AG10803 (cell line): ENCODE results near the gene EPAS1.

Source experiments
- DNase-seq: peaks from one replicate; pipeline ENCODE4 v3.0.0; 2010; ENCODE audit warnings: low read depth
- H3K4me3 ChIP-seq: 2 replicates; pipeline ENCODE4 v1.5.1; 2011; ENCODE audit warnings: mild to moderate bottlenecking, low read length, control low read depth
- TF ChIP-seq, protein P1 (sequence below): conservative IDR thresholded peaks from 2 replicates; pipeline ENCODE4 v1.5.1; 2011; ENCODE audit warnings: mild to moderate bottlenecking, low read length, control low read depth, inconsistent platforms

Gene EPAS1

GRCh38 chr2:46306330-46306751 is 9.1 kb downstream of the EPAS1 start:
- peak; percentile 54 for DNase-seq
- H3K4me3 ChIP-seq = no peak overlapping the region
- TF ChIP-seq, protein P1, sequence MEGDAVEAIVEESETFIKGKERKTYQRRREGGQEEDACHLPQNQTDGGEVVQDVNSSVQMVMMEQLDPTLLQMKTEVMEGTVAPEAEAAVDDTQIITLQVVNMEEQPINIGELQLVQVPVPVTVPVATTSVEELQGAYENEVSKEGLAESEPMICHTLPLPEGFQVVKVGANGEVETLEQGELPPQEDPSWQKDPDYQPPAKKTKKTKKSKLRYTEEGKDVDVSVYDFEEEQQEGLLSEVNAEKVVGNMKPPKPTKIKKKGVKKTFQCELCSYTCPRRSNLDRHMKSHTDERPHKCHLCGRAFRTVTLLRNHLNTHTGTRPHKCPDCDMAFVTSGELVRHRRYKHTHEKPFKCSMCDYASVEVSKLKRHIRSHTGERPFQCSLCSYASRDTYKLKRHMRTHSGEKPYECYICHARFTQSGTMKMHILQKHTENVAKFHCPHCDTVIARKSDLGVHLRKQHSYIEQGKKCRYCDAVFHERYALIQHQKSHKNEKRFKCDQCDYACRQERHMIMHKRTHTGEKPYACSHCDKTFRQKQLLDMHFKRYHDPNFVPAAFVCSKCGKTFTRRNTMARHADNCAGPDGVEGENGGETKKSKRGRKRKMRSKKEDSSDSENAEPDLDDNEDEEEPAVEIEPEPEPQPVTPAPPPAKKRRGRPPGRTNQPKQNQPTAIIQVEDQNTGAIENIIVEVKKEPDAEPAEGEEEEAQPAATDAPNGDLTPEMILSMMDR = no peak

GRCh38 chr2:46306988-46307655 is 9.9 kb downstream of the EPAS1 start:
- DNase-seq = no peak
- TF ChIP-seq, protein P1 = no peak
- no peak overlapping the region for H3K4me3 ChIP-seq

DNA sequence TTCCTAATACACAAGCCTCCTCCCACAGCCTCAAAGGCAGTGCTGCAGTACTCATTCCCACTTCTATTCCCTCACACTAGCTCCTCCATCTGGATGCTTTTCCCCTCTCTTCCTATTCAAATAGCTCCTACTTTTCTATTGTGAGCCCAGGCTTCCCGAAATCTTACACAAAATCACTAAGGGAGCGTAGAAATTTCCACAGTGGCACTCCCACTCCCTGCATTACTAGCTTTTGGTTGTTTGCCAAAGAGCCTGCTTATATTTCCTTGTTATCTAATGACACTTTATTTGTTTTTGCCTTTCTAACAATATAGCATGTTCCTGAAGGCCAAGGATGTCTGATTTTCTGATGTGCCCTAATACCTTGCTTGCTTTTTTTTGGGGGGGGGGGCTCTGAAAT is 10.9 kb downstream of the EPAS1 start:
- no peak overlapping the region for H3K4me3 ChIP-seq
- DNase-seq = no peak

GRCh38 chr2:46308629-46309028 is 11.4 kb downstream of the EPAS1 start:
- DNase-seq = no peak
- H3K4me3 ChIP-seq = no peak overlapping the region
- TF ChIP-seq, protein P1 = no peak

More for the DNA sequence above, 10.9 kb downstream of the EPAS1 start:
- TF ChIP-seq, protein P1 = no peak

DNA sequence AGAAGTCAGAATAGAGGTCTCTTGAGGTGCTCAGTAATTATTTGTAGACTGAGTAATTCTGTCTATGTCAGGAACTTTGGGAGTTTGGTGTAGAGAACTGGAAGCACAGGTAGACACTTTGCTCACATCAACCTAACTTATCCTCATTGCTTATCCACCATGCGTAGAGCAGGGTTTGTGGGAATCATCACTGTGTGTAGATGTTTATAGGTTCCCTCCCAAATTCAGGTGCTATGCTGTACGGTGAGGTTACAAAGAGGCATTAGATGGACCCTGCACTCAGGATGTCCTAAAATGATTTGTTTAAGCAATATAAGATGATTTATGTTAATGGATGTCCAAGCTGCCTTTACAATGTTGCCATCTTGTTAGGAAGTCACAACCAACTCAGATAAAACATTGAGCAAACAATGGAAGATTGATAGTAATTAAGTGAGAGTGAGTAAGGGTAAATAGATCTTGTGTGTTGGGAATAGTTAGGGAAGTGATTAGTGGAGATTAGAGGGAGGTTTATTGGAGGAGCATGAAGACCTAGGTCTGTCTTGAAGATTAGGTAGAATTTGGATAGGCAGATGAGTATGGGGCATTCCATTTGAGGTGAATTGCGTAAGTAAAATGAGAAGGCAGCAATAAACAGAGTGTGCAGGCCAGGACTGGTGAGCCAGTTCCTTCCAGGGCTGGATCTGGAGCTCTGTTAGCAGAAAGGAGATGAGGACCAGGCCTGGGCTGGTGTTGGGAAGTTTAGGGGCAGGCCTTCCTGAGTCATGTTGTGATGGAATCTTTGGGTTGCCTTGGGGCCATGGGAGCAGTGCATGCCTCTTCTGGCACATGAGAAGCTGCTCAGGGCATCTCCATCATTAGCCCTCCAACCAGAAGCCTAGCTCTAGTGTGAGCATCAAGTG is 12.1 kb downstream of the EPAS1 start:
- H3K4me3 ChIP-seq = no peak overlapping the region
- TF ChIP-seq, protein P1 = no peak
- DNase-seq = peak; percentile 75

DNA sequence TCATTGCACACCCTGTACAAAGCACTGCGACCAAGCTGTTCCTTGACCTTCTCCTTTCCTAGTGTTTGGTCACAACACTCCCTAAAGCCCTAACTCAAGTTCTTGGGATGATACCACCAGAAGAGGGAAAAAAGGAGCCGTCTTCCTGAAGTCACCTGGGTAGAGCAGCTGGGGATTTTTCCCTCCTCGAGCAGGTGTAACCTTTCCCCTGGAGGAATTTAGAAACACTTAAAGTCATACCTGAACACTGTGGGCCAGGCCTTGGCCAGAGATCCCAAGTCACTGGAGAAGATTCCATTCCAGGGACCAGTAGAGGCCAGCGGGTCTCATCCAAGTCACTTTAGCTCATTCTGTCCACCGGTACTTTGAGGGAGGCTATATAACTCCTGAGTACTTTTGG is 13.2 kb downstream of the EPAS1 start:
- TF ChIP-seq, protein P1 = no peak
- H3K4me3 ChIP-seq = no peak overlapping the region

More for the DNA sequence above, 13.2 kb downstream of the EPAS1 start:
- DNase-seq = no peak
